ENCODE data around the gene SLC2A10. TPM values are rescaled to one million over a fixed set of nuclear protein-coding genes. Genes with fewer than 3 reads are reported as not detected.

The SLC2A10 gene
- total and polyA plus RNA-seq, 7 experiments from 2014 or later = 0.05 to 0.17 TPM; not detected in 5

DNA sequence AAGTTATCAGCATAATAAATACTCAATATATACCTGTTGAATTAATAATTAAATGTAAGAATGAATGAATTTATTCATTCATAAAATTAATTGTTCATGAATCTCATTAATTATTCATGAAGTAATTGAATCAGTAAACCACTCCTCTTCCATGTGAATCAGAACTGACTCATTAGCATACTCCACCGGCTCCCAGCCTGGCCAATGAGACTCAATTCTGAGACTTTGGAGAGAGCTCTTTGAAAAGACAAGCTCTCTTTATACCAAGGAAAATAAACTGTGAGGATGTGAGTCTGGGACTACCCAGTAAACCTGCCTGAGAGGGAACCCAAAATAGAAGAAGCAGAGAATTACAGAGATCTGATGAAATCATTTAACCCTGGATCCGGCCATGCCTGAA lies 8.4 kb upstream of the SLC2A10 start:
- ATAC-seq (no peak), DNase-seq (no peak)
- no peaks in the 10 kb centered on the region for H3K4me1 ChIP-seq (ENCODE audit: control insufficient read depth in 2 of 2, insufficient read depth in 2 of 2, low read length in 2 of 2)
- no peaks in the 10 kb centered on the region for H3K4me1 Mint-ChIP-seq
- H3K4me3 Mint-ChIP-seq = no peak overlapping the region
- intact Hi-C loops (cut with micrococcal nuclease) = no loop called here
- peaks cover 0 to 10% (median under 1%) of the 10 kb centered on the region in 11 donors for H3K9me3 Mint-ChIP-seq
- no peaks in the 10 kb centered on the region for H3K9me3 ChIP-seq (ENCODE audit: control insufficient read depth in 2 of 3, low read length in 3 of 3)
- H3K36me3 Mint-ChIP-seq = peaks cover 0 to 4% (median 0%) of the 10 kb centered on the region in 5 donors
- H3K27me3 ChIP-seq (ENCODE audit: control insufficient read depth in 2 of 2, insufficient read depth in 2 of 2, low read length in 2 of 2) = no peaks in the 10 kb centered on the region
- ChIA-PET POLR2A (interaction anchor here (1.0 kb wide), 1 partner anchor 11 kb away, joined by 3 read pairs; no protein-coding TSS in a partner anchor), CTCF (no interaction called here)
- H3K4me3 ChIP-seq (ENCODE audit: low read length) = no peak overlapping the region
- H3K27ac Mint-ChIP-seq = no peak overlapping the region
- no peaks in the 10 kb centered on the region for H3K36me3 ChIP-seq (ENCODE audit: control insufficient read depth in 2 of 3, insufficient read depth in 3 of 3, low read length in 3 of 3)
- peaks cover 30 to 57% (median 39%) of the 10 kb centered on the region in 5 donors for H3K27me3 Mint-ChIP-seq
- no peak overlapping the region for H3K27ac ChIP-seq (ENCODE audit: low read depth, low read length)

- Mint-ChIP-seq H3K4me1 (no peaks in the 10 kb centered on the region), H3K4me3 (no peak overlapping the region), H3K9me3 (peaks cover 0 to 15% (median 5%) of the 10 kb centered on the region in 11 donors), H3K27ac (no peak overlapping the region), H3K36me3 (peaks cover 0 to 6% (median 0%) of the 10 kb centered on the region in 5 donors), H3K27me3 (peaks cover 32 to 58% (median 41%) of the 10 kb centered on the region in 5 donors)
- intact Hi-C loops (cut with micrococcal nuclease) = no loop called here
- ATAC-seq = no peak
- ChIA-PET POLR2A (interaction anchor here (0.6 to 1.0 kb wide), 2 partner anchors 12 to 625 kb away, joined by 3 read pairs; no protein-coding TSS in a partner anchor), CTCF (interaction anchor here (0.7 kb wide), 1 partner anchor 570 kb away, joined by 3 read pairs; no protein-coding TSS in a partner anchor)
- peaks cover 0 to 4% (median 0%) of the 10 kb centered on the region in 3 experiments for H3K9me3 ChIP-seq (ENCODE audit: control insufficient read depth in 2 of 3, low read length in 3 of 3)
- H3K36me3 ChIP-seq (ENCODE audit: control insufficient read depth in 2 of 3, insufficient read depth in 3 of 3, low read length in 3 of 3) = no peaks in the 10 kb centered on the region
- no peaks in the 10 kb centered on the region for H3K27me3 ChIP-seq (ENCODE audit: control insufficient read depth in 2 of 2, insufficient read depth in 2 of 2, low read length in 2 of 2)
- no peak overlapping the region for H3K4me3 ChIP-seq (ENCODE audit: low read length)
- DNase-seq = no peak
- no peaks in the 10 kb centered on the region for H3K4me1 ChIP-seq (ENCODE audit: control insufficient read depth in 2 of 2, insufficient read depth in 2 of 2, low read length in 2 of 2)
- H3K27ac ChIP-seq (ENCODE audit: low read depth, low read length) = no peak overlapping the region
Measured at GRCh38 chr20:46701556-46701955, 7.9 kb upstream of the SLC2A10 start.

GRCh38 chr20:46701986-46702385 lies 7.5 kb upstream of the SLC2A10 start:
- ATAC-seq (no peak), DNase-seq (no peak)
- H3K27ac ChIP-seq (ENCODE audit: low read depth, low read length) = no peak overlapping the region
- peaks cover 32 to 63% (median 42%) of the 10 kb centered on the region in 5 donors for H3K27me3 Mint-ChIP-seq
- H3K4me1 ChIP-seq (ENCODE audit: control insufficient read depth in 2 of 2, insufficient read depth in 2 of 2, low read length in 2 of 2) = no peaks in the 10 kb centered on the region
- intact Hi-C loops (cut with micrococcal nuclease) = no loop called here
- peaks cover 0 to 8% (median 0%) of the 10 kb centered on the region in 3 experiments for H3K9me3 ChIP-seq (ENCODE audit: control insufficient read depth in 2 of 3, low read length in 3 of 3)
- H3K4me3 ChIP-seq (ENCODE audit: low read length) = no peak overlapping the region
- no peak overlapping the region for H3K4me3 Mint-ChIP-seq
- peaks cover 0 to 7% (median 0%) of the 10 kb centered on the region in 5 donors for H3K36me3 Mint-ChIP-seq
- H3K4me1 Mint-ChIP-seq = no peaks in the 10 kb centered on the region
- POLR2A ChIA-PET = interaction anchor here (0.6 kb wide), 1 partner anchor 625 kb away, joined by 3 read pairs; no protein-coding TSS in a partner anchor
- H3K36me3 ChIP-seq (ENCODE audit: control insufficient read depth in 2 of 3, insufficient read depth in 3 of 3, low read length in 3 of 3) = no peaks in the 10 kb centered on the region
- peaks cover 0 to 20% (median 7%) of the 10 kb centered on the region in 11 donors for H3K9me3 Mint-ChIP-seq
- H3K27me3 ChIP-seq (ENCODE audit: control insufficient read depth in 2 of 2, insufficient read depth in 2 of 2, low read length in 2 of 2) = no peaks in the 10 kb centered on the region
- CTCF ChIA-PET = interaction anchor here (0.7 kb wide), 1 partner anchor 571 kb away, joined by 3 read pairs; no protein-coding TSS in a partner anchor
- H3K27ac Mint-ChIP-seq = no peak overlapping the region

DNA sequence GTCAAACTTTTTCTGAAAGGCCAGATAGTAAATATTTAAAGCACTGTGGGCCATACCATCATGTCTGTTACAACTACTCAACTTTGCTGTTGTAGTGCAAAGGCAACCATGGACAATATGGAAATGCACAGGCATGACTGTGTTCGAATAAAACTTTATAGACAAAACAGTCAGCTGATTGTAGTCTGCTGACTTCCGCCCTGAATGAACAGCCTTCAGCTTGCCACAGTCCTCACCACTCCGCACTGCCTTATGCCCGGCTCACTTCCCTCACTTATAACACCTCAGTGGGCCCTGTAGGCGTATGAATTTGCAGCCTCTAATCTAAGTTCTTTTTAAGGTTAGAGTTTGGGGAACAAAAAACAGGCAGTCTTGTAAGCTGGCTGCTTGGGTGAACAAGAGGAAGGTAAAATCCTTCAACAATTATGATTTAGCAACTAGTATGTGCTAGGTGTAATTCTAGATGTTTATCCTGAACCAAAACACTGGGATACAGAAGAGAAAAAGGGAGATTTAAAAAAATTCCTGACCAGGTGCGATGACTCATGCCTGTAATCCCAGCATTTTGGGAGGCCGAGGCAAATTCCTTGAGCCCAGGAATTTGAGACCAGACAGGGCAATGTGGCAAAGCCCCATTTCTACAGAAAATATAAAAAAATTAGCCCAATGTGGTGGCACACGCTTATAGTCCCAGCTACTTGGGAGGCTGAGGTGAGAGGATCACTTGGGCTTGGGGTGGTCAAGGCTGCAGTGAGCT lies 6.8 kb upstream of the SLC2A10 start:
- no peak for ATAC-seq

GRCh38 chr20:46703435-46703834 lies 6.0 kb upstream of the SLC2A10 start:
- Mint-ChIP-seq H3K27ac (no peak overlapping the region), H3K4me3 (no peak overlapping the region), H3K9me3 (peaks cover 0 to 25% (median 7%) of the 10 kb centered on the region in 11 donors), H3K27me3 (peaks cover 36 to 60% (median 50%) of the 10 kb centered on the region in 5 donors), H3K4me1 (no peaks in the 10 kb centered on the region), H3K36me3 (peaks cover 0 to 7% (median 0%) of the 10 kb centered on the region in 5 donors)
- Histone ChIP-seq H3K27me3 (ENCODE audit: control insufficient read depth in 2 of 2, insufficient read depth in 2 of 2, low read length in 2 of 2) (no peaks in the 10 kb centered on the region), H3K27ac (ENCODE audit: low read depth, low read length) (no peak overlapping the region), H3K36me3 (ENCODE audit: control insufficient read depth in 2 of 3, insufficient read depth in 3 of 3, low read length in 3 of 3) (no peaks in the 10 kb centered on the region), H3K4me1 (ENCODE audit: control insufficient read depth in 2 of 2, insufficient read depth in 2 of 2, low read length in 2 of 2) (no peaks in the 10 kb centered on the region), H3K9me3 (ENCODE audit: control insufficient read depth in 2 of 3, low read length in 3 of 3) (peaks cover 0 to 10% (median 0%) of the 10 kb centered on the region in 3 experiments), H3K4me3 (ENCODE audit: low read length) (no peak overlapping the region)
- DNase-seq (no peak), ATAC-seq (no peak)
- intact Hi-C loops (cut with micrococcal nuclease) = no loop called here
- ChIA-PET POLR2A (no interaction called here), CTCF (no interaction called here)

More for the DNA sequence above, 6.8 kb upstream of the SLC2A10 start:
- no peaks in the 10 kb centered on the region for H3K27me3 ChIP-seq (ENCODE audit: control insufficient read depth in 2 of 2, insufficient read depth in 2 of 2, low read length in 2 of 2)
- Mint-ChIP-seq H3K4me3 (no peak overlapping the region), H3K27me3 (peaks cover 32 to 59% (median 44%) of the 10 kb centered on the region in 5 donors), H3K27ac (no peak overlapping the region), H3K4me1 (no peaks in the 10 kb centered on the region), H3K36me3 (peaks cover 0 to 7% (median 0%) of the 10 kb centered on the region in 5 donors), H3K9me3 (peaks cover 0 to 25% (median 7%) of the 10 kb centered on the region in 11 donors)
- ChIA-PET POLR2A (no interaction called here), CTCF (interaction anchor here (0.7 kb wide), 1 partner anchor 571 kb away, joined by 3 read pairs; no protein-coding TSS in a partner anchor)
- DNase-seq = no peak
- intact Hi-C loops (cut with micrococcal nuclease) = no loop called here
- peaks cover 0 to 10% (median 0%) of the 10 kb centered on the region in 3 experiments for H3K9me3 ChIP-seq (ENCODE audit: control insufficient read depth in 2 of 3, low read length in 3 of 3)
- no peak overlapping the region for H3K4me3 ChIP-seq (ENCODE audit: low read length)
- no peak overlapping the region for H3K27ac ChIP-seq (ENCODE audit: low read depth, low read length)
- no peaks in the 10 kb centered on the region for H3K36me3 ChIP-seq (ENCODE audit: control insufficient read depth in 2 of 3, insufficient read depth in 3 of 3, low read length in 3 of 3)
- H3K4me1 ChIP-seq (ENCODE audit: control insufficient read depth in 2 of 2, insufficient read depth in 2 of 2, low read length in 2 of 2) = no peaks in the 10 kb centered on the region

DNA sequence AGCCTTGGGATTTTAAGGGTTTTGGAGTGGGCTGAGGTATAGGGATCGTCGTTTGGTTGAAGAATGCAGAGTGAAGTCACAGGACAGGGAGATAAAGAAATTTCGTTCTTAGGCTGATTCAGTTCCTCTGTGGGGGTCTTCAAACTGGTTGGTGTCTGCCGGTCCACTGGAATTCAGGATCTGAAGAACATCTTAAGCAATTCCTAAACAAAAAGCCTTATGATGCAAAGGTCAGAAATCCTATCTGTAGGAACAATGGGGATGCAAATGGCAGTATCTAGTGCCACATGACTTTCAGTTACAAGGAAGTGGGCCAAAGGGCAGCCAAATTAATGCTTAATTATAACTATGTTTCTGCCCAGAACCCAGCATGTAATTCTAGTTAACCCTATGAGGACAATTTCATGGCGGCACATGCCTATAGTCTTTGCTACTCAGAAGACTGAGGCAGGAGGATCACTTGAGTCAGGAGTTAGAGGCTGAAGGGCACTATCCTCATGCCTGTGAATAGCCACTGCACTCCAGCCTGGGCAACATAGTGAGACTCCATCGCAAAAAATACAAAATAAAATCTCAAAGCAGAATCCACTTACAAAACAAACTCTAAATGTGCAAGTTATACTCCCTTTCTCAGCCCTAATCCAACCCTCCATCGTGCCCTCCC lies 4.6 kb upstream of the SLC2A10 start:
- ChIA-PET CTCF (no interaction called here), POLR2A (no interaction called here)
- Histone ChIP-seq H3K4me1 (ENCODE audit: control insufficient read depth in 2 of 2, insufficient read depth in 2 of 2, low read length in 2 of 2) (peaks cover 0 to 1% of the 10 kb centered on the region in 2 donors), H3K27me3 (ENCODE audit: control insufficient read depth in 2 of 2, insufficient read depth in 2 of 2, low read length in 2 of 2) (peaks cover 1 to 3% of the 10 kb centered on the region in 2 donors), H3K4me3 (ENCODE audit: low read length) (no peak overlapping the region), H3K36me3 (ENCODE audit: control insufficient read depth in 2 of 3, insufficient read depth in 3 of 3, low read length in 3 of 3) (no peaks in the 10 kb centered on the region), H3K27ac (ENCODE audit: low read depth, low read length) (no peak overlapping the region), H3K9me3 (ENCODE audit: control insufficient read depth in 2 of 3, low read length in 3 of 3) (peaks cover 0 to 10% (median 0%) of the 10 kb centered on the region in 3 experiments)
- peaks cover 4 to 7% (median 5%) of the 10 kb centered on the region in 7 donors for H3K4me1 Mint-ChIP-seq
- H3K9me3 Mint-ChIP-seq = peaks cover 0 to 21% (median 7%) of the 10 kb centered on the region in 11 donors
- H3K27me3 Mint-ChIP-seq = peaks cover 36 to 61% (median 58%) of the 10 kb centered on the region in 5 donors
- H3K4me3 Mint-ChIP-seq = no peak overlapping the region
- DNase-seq = no peak
- no peak for ATAC-seq
- H3K27ac Mint-ChIP-seq = no peak overlapping the region
- intact Hi-C loops (cut with micrococcal nuclease) = no loop called here
- peaks cover 0 to 9% (median 0%) of the 10 kb centered on the region in 5 donors for H3K36me3 Mint-ChIP-seq

Data from naive thymus-derived CD4-positive, alpha-beta T cell (primary cell).